Thyroid gland (tissue), 4 donors: Measurements from ENCODE around the gene RPL36. TPM values are rescaled to one million over a fixed set of nuclear protein-coding genes. Genes with fewer than 3 reads are reported as not detected.
"Not testable (repeated sequence)": the region's sequence is repeated elsewhere in the genome, so short reads cannot be mapped to it uniquely, and the experiment has no call there.

ENCODE experiments used
- DNase-seq, 2 donors: peaks; one replicate each; pipeline ENCODE4 v3.0.0-alpha.2; 2019
- H3K27ac ChIP-seq, 3 donors: fragments of 200-600 bp; sonication (generic); 1 replicate in 2 of 3; 2 replicates in 1 of 3; pipeline ENCODE4 v1.5.1; 2016 to 2019; ENCODE audit warnings: mild to moderate bottlenecking in 1 of 3, moderate library complexity in 1 of 3
- H3K27me3 ChIP-seq: fragments of 200-600 bp; sonication (generic); one replicate; pipeline ENCODE4 v1.5.1; 2019
- H3K36me3 ChIP-seq, 2 donors: fragments of 200-600 bp; sonication (generic); one replicate each; pipeline ENCODE4 v1.5.1; 2016 to 2019
- H3K4me1 ChIP-seq, 2 donors: fragments of 200-600 bp; sonication (generic); one replicate each; pipeline ENCODE4 v1.5.1; 2017 to 2019
- H3K4me3 ChIP-seq, 3 donors: fragments of 200-600 bp; sonication (generic); replicated peaks in 1 of 3; 1 replicate in 2 of 3; 2 replicates in 1 of 3; pipeline ENCODE4 v1.5.1; 2016; ENCODE audit warnings: mild to moderate bottlenecking in 1 of 3
- H3K9me3 ChIP-seq: fragments of 200-600 bp; sonication (generic); one replicate; pipeline ENCODE4 v1.5.1; 2017
- POLR2A ChIP-seq, 2 donors: fragments of 450-650 bp; IDR thresholded peaks; one replicate each; pipeline ENCODE4 v1.6.1; 2017; ENCODE audit warnings: antibody characterized with exemption in 2 of 2, mild to moderate bottlenecking in 2 of 2, moderate library complexity in 1 of 2
- WGBS, 2 donors: methylation state at CpG; one replicate each; pipeline ENCODE4 v1.1.5; 2017; 5-methylcytosine and 5-hydroxymethylcytosine counted together
- intact Hi-C: fragments of 100-400 bp; cut with DNase I; formaldehyde crosslinking; loops from one replicate; pipeline ENCODE4 v1.15.1; 2023
- total RNA-seq, 4 donors: library from RNA; depleted of rRNA; stranded (reverse); fragments of >200 nt; gene quantifications; one replicate each; pipeline ENCODE4 v1.2.3, GENCODE V29; 2016
- TF ChIP-seq, protein P1 (sequence below), 6 experiments: fragments of 200-600 bp in 3 of 6; fragments of 450-650 bp in 3 of 6; sonication (generic) in 3 of 6; IDR thresholded peaks; one replicate each; pipeline ENCODE4 v1.5.1; 2016 to 2019; ENCODE audit warnings: antibody characterized with exemption in 6 of 6, mild to moderate bottlenecking in 2 of 6, inconsistent platforms in 1 of 6, moderate library complexity in 1 of 6

Gene RPL36
- total RNA-seq, 4 donors from 2014 or later: 313 to 561 (median 386) TPM

DNA sequence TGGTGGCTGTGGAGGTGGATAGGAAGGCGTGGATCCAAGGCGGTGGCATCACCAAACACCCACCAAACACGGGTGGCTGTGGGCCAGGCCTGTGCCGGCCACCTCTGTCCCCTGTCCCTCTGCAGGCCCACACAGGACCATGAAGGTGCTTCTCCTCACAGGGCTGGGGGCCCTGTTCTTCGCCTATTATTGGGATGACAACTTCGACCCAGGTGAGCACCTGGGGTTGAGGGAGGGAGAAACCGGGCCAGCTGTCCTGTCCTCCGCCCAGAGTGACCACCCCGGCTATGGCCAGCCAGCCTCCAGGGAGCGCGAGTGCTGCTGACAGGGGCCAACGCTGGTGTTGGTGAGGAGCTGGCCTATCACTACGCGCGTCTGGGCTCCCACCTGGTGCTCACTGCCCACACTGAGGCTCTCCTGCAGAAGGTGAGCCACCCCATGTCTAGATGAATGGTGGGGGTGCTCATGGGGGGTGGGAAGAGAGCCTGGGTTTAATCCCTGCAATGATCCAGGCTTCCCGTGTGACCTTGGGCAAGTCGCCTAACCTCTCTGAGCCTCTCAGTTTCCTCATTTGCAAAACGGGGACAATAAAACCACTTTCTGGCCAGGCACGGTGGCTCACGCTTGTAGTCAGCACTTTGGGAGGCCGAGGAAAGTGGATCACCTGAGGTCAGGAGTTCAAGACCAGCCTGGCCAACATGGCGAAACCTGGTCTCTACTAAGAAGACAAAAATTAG lies 5.2 kb upstream of the RPL36 start:
- intact Hi-C loops: no loop called here
- no peaks in the 10 kb centered on the region for H3K27me3 ChIP-seq
- H3K36me3 ChIP-seq: no peaks in the 10 kb centered on the region
- 93 to 95% methylated on average over 16 to 18 of the region's 22 CpGs for WGBS, 2 donors
- H3K9me3 ChIP-seq: no peaks in the 10 kb centered on the region
- TF ChIP-seq, protein P1, sequence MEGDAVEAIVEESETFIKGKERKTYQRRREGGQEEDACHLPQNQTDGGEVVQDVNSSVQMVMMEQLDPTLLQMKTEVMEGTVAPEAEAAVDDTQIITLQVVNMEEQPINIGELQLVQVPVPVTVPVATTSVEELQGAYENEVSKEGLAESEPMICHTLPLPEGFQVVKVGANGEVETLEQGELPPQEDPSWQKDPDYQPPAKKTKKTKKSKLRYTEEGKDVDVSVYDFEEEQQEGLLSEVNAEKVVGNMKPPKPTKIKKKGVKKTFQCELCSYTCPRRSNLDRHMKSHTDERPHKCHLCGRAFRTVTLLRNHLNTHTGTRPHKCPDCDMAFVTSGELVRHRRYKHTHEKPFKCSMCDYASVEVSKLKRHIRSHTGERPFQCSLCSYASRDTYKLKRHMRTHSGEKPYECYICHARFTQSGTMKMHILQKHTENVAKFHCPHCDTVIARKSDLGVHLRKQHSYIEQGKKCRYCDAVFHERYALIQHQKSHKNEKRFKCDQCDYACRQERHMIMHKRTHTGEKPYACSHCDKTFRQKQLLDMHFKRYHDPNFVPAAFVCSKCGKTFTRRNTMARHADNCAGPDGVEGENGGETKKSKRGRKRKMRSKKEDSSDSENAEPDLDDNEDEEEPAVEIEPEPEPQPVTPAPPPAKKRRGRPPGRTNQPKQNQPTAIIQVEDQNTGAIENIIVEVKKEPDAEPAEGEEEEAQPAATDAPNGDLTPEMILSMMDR (IDR thresholded peaks at IDR 0.05): no peak
- TF ChIP-seq POLR2A (IDR thresholded peaks at IDR 0.05): no peak
- H3K27ac ChIP-seq: no peak overlapping the region
- H3K4me1 ChIP-seq: peaks cover 9 to 21% of the 10 kb centered on the region in 2 donors
- no peak overlapping the region for H3K4me3 ChIP-seq
- DNase-seq: no peak

DNA sequence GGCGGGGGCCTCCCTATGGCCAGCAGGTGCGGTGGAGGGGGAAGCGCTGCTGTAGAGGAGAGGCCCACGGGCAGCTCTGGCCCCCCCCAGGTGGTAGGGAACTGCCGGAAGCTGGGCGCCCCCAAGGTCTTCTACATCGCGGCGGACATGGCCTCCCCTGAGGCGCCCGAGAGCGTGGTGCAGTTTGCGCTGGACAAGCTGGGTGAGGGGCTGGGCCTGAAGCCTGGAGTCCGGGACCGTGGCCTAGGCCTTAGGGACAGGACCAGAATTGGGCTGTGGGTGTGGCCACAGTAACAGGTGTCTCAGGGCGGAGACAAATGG lies 3.8 kb upstream of the RPL36 start:
- TF ChIP-seq, protein P1 (IDR thresholded peaks at IDR 0.05): no peak
- TF ChIP-seq POLR2A (IDR thresholded peaks at IDR 0.05): no peak
- WGBS, 2 donors: 23 to 38% methylated on average over 11 to 15 of the region's 16 CpGs
- no peaks in the 10 kb centered on the region for H3K9me3 ChIP-seq
- DNase-seq: no peak
- no peaks in the 10 kb centered on the region for H3K36me3 ChIP-seq
- peaks cover 14 to 22% of the 10 kb centered on the region in 2 donors for H3K4me1 ChIP-seq
- peak overlapping the region in 1 of 3 donors; percentile 48 for H3K4me3 ChIP-seq
- no peaks in the 10 kb centered on the region for H3K27me3 ChIP-seq
- intact Hi-C loops: no loop called here
- peak overlapping the region; percentile 7 to 76 (median 17) for H3K27ac ChIP-seq

DNA sequence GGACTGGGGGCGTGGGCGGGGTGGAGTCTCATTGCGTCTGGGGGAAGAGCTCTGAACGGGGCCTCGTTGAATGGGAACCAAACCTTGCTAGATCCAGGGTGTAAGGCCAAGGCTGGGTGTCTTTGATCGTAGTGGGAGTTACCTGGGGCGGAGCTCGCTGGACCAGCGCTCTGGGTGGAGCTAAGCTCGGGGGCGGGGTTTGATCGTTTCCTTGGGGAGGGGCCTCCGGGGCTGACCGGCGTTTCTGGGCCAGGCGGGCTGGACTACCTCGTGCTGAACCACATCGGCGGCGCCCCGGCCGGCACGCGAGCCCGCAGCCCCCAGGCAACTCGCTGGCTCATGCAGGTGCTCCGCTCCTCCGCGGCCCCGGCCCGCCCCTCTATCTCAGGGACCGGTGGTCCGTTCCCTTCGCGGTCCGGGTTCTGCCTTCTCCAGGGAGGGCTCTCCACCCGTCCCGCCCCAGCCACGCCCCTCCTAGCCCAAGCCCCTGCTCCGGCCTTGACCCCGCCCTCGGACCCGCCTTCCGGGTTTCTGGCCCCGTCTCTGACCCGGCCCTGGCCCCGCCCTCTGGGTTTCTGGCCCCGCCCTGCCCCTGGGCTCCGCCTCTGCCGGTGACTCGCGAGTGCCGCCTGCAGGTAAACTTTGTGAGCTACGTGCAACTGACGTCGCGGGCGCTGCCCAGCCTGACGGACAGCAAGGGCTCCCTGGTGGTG lies 3.3 kb upstream of the RPL36 start:
- intact Hi-C loops: no loop called here
- peaks cover 15 to 24% of the 10 kb centered on the region in 2 donors for H3K4me1 ChIP-seq
- WGBS, 2 donors: 1% methylated on average over 15 to 27 of the region's 59 CpGs

GRCh38 chr19:5687360-5688198 lies 2.5 kb upstream of the RPL36 start:
- WGBS, 2 donors: 71 to 90% methylated on average over 14 to 42 of the region's 76 CpGs
- peaks cover 19 to 28% of the 10 kb centered on the region in 2 donors for H3K4me1 ChIP-seq
- TF ChIP-seq POLR2A (IDR thresholded peaks at IDR 0.05): no peak
- TF ChIP-seq, protein P1 (IDR thresholded peaks at IDR 0.05): no peak
- intact Hi-C loops: no loop called here
- H3K9me3 ChIP-seq: no peaks in the 10 kb centered on the region
- DNase-seq: no peak
- no peaks in the 10 kb centered on the region for H3K27me3 ChIP-seq
- H3K36me3 ChIP-seq: peaks cover 8% of the 10 kb centered on the region in 2 donors
- H3K27ac ChIP-seq: peak overlapping the region in 2 of 3 donors; percentile 38 to 76
- H3K4me3 ChIP-seq: peak overlapping the region in 2 of 3 donors; percentile 37 to 48

More for the DNA sequence above, 3.3 kb upstream of the RPL36 start:
- peak in 1 of 2 donors; percentile 12 for TF ChIP-seq POLR2A (IDR thresholded peaks at IDR 0.05)
- TF ChIP-seq, protein P1 (IDR thresholded peaks at IDR 0.05): peak; percentile 53 to 93 (median 67)
- Histone ChIP-seq H3K27ac (peak overlapping the region; percentile 7 to 76 (median 58)), H3K36me3 (peaks cover under 1% of the 10 kb centered on the region in 2 donors), H3K27me3 (no peaks in the 10 kb centered on the region), H3K9me3 (no peaks in the 10 kb centered on the region), H3K4me3 (peak overlapping the region in 2 of 3 donors; percentile 37 to 48)
- peak; percentile 98 for DNase-seq

DNA sequence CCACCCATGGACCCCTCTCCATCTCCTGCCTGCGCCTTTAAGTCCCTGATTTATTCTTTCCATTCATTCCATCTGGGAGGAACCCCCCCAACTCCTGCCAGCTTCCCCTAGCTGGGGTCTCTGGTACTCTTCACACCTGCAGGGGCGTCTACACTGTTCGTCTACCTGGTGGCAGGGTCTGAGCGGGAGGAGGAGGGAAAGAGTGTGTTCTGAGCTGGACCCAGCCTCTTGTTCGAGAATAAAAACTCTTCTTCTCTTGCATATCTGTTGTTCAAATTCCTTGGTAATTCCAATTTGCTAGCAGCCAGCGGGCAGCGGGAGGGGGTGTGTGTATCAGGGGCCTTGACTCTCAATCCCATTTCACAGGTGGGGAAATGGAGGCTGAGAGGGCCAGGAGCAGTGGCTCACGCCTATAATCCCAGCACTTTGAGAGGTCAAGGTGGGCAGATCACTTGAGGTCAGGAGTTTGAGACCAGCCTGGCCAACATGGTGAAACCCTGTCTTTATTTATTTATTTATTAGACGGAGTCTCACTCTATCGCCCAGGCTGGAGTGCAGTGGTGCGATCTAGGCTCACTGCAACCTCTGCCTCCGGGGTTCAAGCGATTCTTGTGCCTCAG lies 1.7 kb upstream of the RPL36 start:
- intact Hi-C loops, H3K4me3 ChIP-seq, H3K9me3 ChIP-seq, H3K27ac ChIP-seq, H3K27me3 ChIP-seq, DNase-seq: not testable (repeated sequence)
- Histone ChIP-seq H3K36me3 (peaks cover 15% of the 10 kb centered on the region in 2 donors), H3K4me1 (peaks cover 19 to 28% of the 10 kb centered on the region in 2 donors)
- 92 to 96% methylated on average over 13 of the region's 13 CpGs for WGBS, 2 donors
